Endothelial cell (in vitro differentiated cells): ENCODE measurements around the gene CCDC134. TPM values are rescaled to one million over a fixed set of nuclear protein-coding genes. Genes with fewer than 3 reads are reported as not detected.

Source experiments
- DNase-seq: peaks from one replicate; pipeline ENCODE4 v3.0.0; 2021; ENCODE audit warnings: low spot score
- H3K27ac Mint-ChIP-seq: one replicate; pipeline ENCODE4 v1.8.0; 2021; ENCODE audit warnings: mixed read lengths, inconsistent platforms; ENCODE audit not compliant: unreplicated experiment
- H3K27me3 Mint-ChIP-seq: one replicate; pipeline ENCODE4 v1.8.0; 2021; ENCODE audit warnings: mild to moderate bottlenecking, moderate library complexity, mixed read lengths, inconsistent platforms; ENCODE audit not compliant: unreplicated experiment
- H3K36me3 Mint-ChIP-seq: one replicate; pipeline ENCODE4 v1.8.0; 2021; ENCODE audit warnings: mild to moderate bottlenecking, low read depth, mixed read lengths, inconsistent platforms; ENCODE audit not compliant: unreplicated experiment
- H3K4me1 Mint-ChIP-seq: one replicate; pipeline ENCODE4 v1.8.0; 2021; ENCODE audit warnings: mild to moderate bottlenecking, mixed read lengths, inconsistent platforms; ENCODE audit not compliant: unreplicated experiment
- H3K4me3 Mint-ChIP-seq: one replicate; pipeline ENCODE4 v1.8.0; 2021; ENCODE audit warnings: mild to moderate bottlenecking, mixed read lengths, inconsistent platforms; ENCODE audit not compliant: unreplicated experiment
- H3K9me3 Mint-ChIP-seq: one replicate; pipeline ENCODE4 v1.8.0; 2021; ENCODE audit warnings: mixed read lengths, inconsistent platforms; ENCODE audit not compliant: unreplicated experiment
- CTCF ChIP-seq: fragments of 200-600 bp; sonication (generic); IDR thresholded peaks from one replicate; pipeline ENCODE4 v1.5.0; 2021; ENCODE audit warnings: antibody characterized with exemption; ENCODE audit not compliant: unreplicated experiment
- total RNA-seq: library from RNA; stranded (reverse); fragmentation: NEBNext Ultra II Directional; extraction: Animal tissue kit (Norgen Biotek cat#: 25700); gene quantifications from one replicate; pipeline ENCODE4 v1.2.1, GENCODE V29; 2021; ENCODE audit not compliant: unreplicated experiment

The CCDC134 gene
- total RNA-seq, 1 donor from 2014 or later: 8.8 TPM

- Mint-ChIP-seq H3K4me3 (no peak overlapping the region), H3K27me3 (peaks cover 12% of the 10 kb centered on the region), H3K27ac (peak overlapping the region; percentile 26), H3K9me3 (no peaks in the 10 kb centered on the region), H3K4me1 (peaks cover 56% of the 10 kb centered on the region), H3K36me3 (peaks cover 7% of the 10 kb centered on the region)
- no peak for DNase-seq
- TF ChIP-seq CTCF: peak; percentile 28
Measured at GRCh38 chr22:41822317-41823057, 22.0 kb downstream of the CCDC134 start.

GRCh38 chr22:41823797-41824196 lies 23.3 kb downstream of the CCDC134 start:
- Mint-ChIP-seq H3K27ac (no peak overlapping the region), H3K36me3 (peaks cover 7% of the 10 kb centered on the region), H3K4me3 (peak overlapping the region; percentile 33), H3K27me3 (peaks cover 12% of the 10 kb centered on the region), H3K4me1 (peaks cover 59% of the 10 kb centered on the region), H3K9me3 (no peaks in the 10 kb centered on the region)
- TF ChIP-seq CTCF: no peak
- no peak for DNase-seq

- TF ChIP-seq CTCF: no peak
- H3K36me3 Mint-ChIP-seq: peaks cover 7% of the 10 kb centered on the region
- peak overlapping the region; percentile 38 for H3K27ac Mint-ChIP-seq
- peak overlapping the region; percentile 53 for H3K4me3 Mint-ChIP-seq
- peaks cover 67% of the 10 kb centered on the region for H3K4me1 Mint-ChIP-seq
- no peak for DNase-seq
- H3K9me3 Mint-ChIP-seq: no peaks in the 10 kb centered on the region
- peaks cover 12% of the 10 kb centered on the region for H3K27me3 Mint-ChIP-seq
Measured at GRCh38 chr22:41825376-41825775, 24.9 kb downstream of the CCDC134 start.

DNA sequence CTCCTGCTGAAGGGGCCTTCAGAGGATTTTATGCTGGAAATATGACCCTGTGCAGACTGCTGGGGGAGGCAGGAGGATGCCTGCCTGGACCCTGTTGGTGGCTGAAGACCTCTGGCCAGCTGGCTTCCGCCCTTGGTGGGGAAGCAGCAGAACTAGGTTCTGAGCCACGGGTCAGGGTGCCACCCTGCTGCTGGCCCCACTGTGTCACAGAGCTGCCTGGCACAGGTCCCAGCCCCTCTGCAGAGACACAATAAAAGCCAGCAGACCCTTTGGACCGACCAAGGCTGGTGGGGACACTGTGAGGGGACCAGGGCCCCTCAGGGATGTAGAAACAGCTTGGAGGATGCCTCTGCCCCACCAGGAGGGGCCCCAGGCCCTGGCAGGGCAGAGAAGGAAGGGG lies 25.5 kb downstream of the CCDC134 start:
- H3K27me3 Mint-ChIP-seq: peaks cover 6% of the 10 kb centered on the region
- DNase-seq: no peak
- H3K9me3 Mint-ChIP-seq: no peaks in the 10 kb centered on the region
- peaks cover 60% of the 10 kb centered on the region for H3K4me1 Mint-ChIP-seq
- peaks cover 4% of the 10 kb centered on the region for H3K36me3 Mint-ChIP-seq
- no peak overlapping the region for H3K4me3 Mint-ChIP-seq
- H3K27ac Mint-ChIP-seq: no peak overlapping the region
- TF ChIP-seq CTCF: no peak
